Measurements from ENCODE around the gene MFAP2. TPM values are rescaled to one million over a fixed set of nuclear protein-coding genes. Genes with fewer than 3 reads are reported as not detected.

The MFAP2 gene
- polyA plus RNA-seq, 3 donors, result not detected

- Histone ChIP-seq H3K4me1 (ENCODE audit: control insufficient read depth in 1 of 2, insufficient read depth in 2 of 2, low read length in 2 of 2) (no peaks in the 10 kb centered on the region), H3K4me2 (replicated peaks; ENCODE audit: extremely low read depth, low read length, poor library complexity, severe bottlenecking) (no peak overlapping the region), H3K36me3 (replicated peaks in 1 of 2; ENCODE audit: control insufficient read depth in 1 of 2, insufficient read depth in 2 of 2, low read length in 2 of 2) (peaks cover 50 to 69% of the 10 kb centered on the region in 2 donors), H3K9me3 (replicated peaks in 1 of 2; ENCODE audit: control insufficient read depth in 1 of 2, insufficient read depth in 1 of 2, low read length in 2 of 2) (no peaks in the 10 kb centered on the region), H3K9ac (ENCODE audit: insufficient read depth, low read length, poor library complexity, severe bottlenecking) (no peak overlapping the region), H3K27ac (ENCODE audit: low read depth in 1 of 2, low read length in 2 of 2) (no peak overlapping the region), H3K27me3 (ENCODE audit: control insufficient read depth in 2 of 2, insufficient read depth in 2 of 2, low read length in 2 of 2) (no peaks in the 10 kb centered on the region), H3K79me2 (ENCODE audit: insufficient read depth, low read length) (no peaks in the 10 kb centered on the region), H4K20me1 (ENCODE audit: insufficient read depth, low read length) (no peaks in the 10 kb centered on the region), H3K4me3 (replicated peaks in 1 of 3; ENCODE audit: low read depth in 2 of 3, low read length in 3 of 3) (no peak overlapping the region), H2AFZ (ENCODE audit: insufficient read depth, low read depth, low read length, poor library complexity, severe bottlenecking) (no peak overlapping the region)
- TF ChIP-seq, protein P1, sequence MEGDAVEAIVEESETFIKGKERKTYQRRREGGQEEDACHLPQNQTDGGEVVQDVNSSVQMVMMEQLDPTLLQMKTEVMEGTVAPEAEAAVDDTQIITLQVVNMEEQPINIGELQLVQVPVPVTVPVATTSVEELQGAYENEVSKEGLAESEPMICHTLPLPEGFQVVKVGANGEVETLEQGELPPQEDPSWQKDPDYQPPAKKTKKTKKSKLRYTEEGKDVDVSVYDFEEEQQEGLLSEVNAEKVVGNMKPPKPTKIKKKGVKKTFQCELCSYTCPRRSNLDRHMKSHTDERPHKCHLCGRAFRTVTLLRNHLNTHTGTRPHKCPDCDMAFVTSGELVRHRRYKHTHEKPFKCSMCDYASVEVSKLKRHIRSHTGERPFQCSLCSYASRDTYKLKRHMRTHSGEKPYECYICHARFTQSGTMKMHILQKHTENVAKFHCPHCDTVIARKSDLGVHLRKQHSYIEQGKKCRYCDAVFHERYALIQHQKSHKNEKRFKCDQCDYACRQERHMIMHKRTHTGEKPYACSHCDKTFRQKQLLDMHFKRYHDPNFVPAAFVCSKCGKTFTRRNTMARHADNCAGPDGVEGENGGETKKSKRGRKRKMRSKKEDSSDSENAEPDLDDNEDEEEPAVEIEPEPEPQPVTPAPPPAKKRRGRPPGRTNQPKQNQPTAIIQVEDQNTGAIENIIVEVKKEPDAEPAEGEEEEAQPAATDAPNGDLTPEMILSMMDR (IDR thresholded peaks at IDR 0.05), result no peak
- H3K27ac Mint-ChIP-seq, result no peak overlapping the region
- intact Hi-C loops (cut with micrococcal nuclease), result no loop called here
- no peak for DNase-seq
- H3K36me3 Mint-ChIP-seq, result peaks cover 51 to 84% of the 10 kb centered on the region in 2 donors
- peaks cover 0 to 1% (median 0%) of the 10 kb centered on the region in 7 donors for H3K9me3 Mint-ChIP-seq
- no peaks in the 10 kb centered on the region for H3K4me1 Mint-ChIP-seq
- 97% methylated on average over 9 of the region's 15 CpGs for WGBS (ENCODE audit: insufficient coverage)
- no peaks in the 10 kb centered on the region for H3K27me3 Mint-ChIP-seq (ENCODE audit: low read depth in 3 of 3)
- no peak overlapping the region for H3K4me3 Mint-ChIP-seq
Observed at GRCh38 chr1:16993521-16994038, 13.2 kb upstream of the MFAP2 start.

DNA sequence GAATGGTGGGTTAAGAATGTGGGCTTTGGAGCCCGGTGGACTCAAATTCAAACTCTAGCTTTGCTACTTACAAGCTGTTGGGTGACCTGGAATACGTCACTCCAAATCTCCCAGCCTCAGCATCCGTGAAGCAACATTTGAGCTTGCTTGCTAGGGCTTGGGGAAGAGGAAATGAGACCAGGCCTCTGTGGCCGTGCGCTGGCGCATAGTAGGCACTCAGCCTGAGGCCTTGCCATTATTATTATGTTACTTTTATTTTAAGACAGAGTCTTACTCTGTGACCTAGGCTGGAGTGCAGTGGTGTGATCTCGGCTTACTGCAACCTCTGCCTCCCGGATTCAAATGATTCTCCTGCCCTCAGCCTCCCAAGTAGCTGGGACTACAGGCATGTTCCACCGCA lies 12.3 kb upstream of the MFAP2 start:
- H3K36me3 Mint-ChIP-seq, result peaks cover 49 to 83% of the 10 kb centered on the region in 2 donors
- no peaks in the 10 kb centered on the region for H3K4me1 Mint-ChIP-seq
- H3K4me3 Mint-ChIP-seq, result no peak overlapping the region
- H3K4me1 ChIP-seq (ENCODE audit: control insufficient read depth in 1 of 2, insufficient read depth in 2 of 2, low read length in 2 of 2), result no peaks in the 10 kb centered on the region
- no peak overlapping the region for H3K27ac ChIP-seq (ENCODE audit: low read depth in 1 of 2, low read length in 2 of 2)
- no peak overlapping the region for H3K4me3 ChIP-seq (replicated peaks in 1 of 3; ENCODE audit: low read depth in 2 of 3, low read length in 3 of 3)
- peaks cover 0 to 1% (median 0%) of the 10 kb centered on the region in 7 donors for H3K9me3 Mint-ChIP-seq
- no peak overlapping the region for H3K4me2 ChIP-seq (replicated peaks; ENCODE audit: extremely low read depth, low read length, poor library complexity, severe bottlenecking)
- no peaks in the 10 kb centered on the region for H3K27me3 ChIP-seq (ENCODE audit: control insufficient read depth in 2 of 2, insufficient read depth in 2 of 2, low read length in 2 of 2)
- WGBS (ENCODE audit: insufficient coverage), result 100% methylated on average over 2 of the region's 9 CpGs
- TF ChIP-seq, protein P1 (IDR thresholded peaks at IDR 0.05), result no peak
- intact Hi-C loops (cut with micrococcal nuclease), result no loop called here
- H3K9me3 ChIP-seq (replicated peaks in 1 of 2; ENCODE audit: control insufficient read depth in 1 of 2, insufficient read depth in 1 of 2, low read length in 2 of 2), result no peaks in the 10 kb centered on the region
- H2AFZ ChIP-seq (ENCODE audit: insufficient read depth, low read depth, low read length, poor library complexity, severe bottlenecking), result no peak overlapping the region
- H3K36me3 ChIP-seq (replicated peaks in 1 of 2; ENCODE audit: control insufficient read depth in 1 of 2, insufficient read depth in 2 of 2, low read length in 2 of 2), result peaks cover 51 to 67% of the 10 kb centered on the region in 2 donors
- H3K27ac Mint-ChIP-seq, result no peak overlapping the region
- H3K9ac ChIP-seq (ENCODE audit: insufficient read depth, low read length, poor library complexity, severe bottlenecking), result no peak overlapping the region
- no peaks in the 10 kb centered on the region for H3K27me3 Mint-ChIP-seq (ENCODE audit: low read depth in 3 of 3)
- H3K79me2 ChIP-seq (ENCODE audit: insufficient read depth, low read length), result no peaks in the 10 kb centered on the region
- H4K20me1 ChIP-seq (ENCODE audit: insufficient read depth, low read length), result no peaks in the 10 kb centered on the region
- DNase-seq, result no peak
